HepG2 (cell line): ENCODE measurements around the gene TSKU. TPM values are rescaled to one million over a fixed set of nuclear protein-coding genes. Genes with fewer than 3 reads are reported as not detected.

Experiments
- ATAC-seq: fragments of 200-7000 bp; cut with Tn5 transposase; 3 replicates; pipeline ENCODE4 v1.9.1; 2020; ENCODE audit warnings: mild to moderate bottlenecking, moderate library complexity
- BruUV-seq: library from RNA; stranded (reverse); fragments of 400-500 nt; replicated peaks from 2 replicates; lab custom pipeline; 2021; lab: Mats Ljungman, UMichigan
- CTCF ChIA-PET: fragments of 300-600 bp; formaldehyde crosslinking; extraction: SDS; loops from one replicate; lab custom pipeline; 2021; ENCODE audit warnings: low total read pairs, inconsistent platforms, low intra/inter-chr PET ratio; lab: Yijun Ruan, JAX
- POLR2A ChIA-PET: fragments of 350-600 bp; sonication (Branson Sonifier 250); formaldehyde crosslinking; loops from one replicate; lab custom pipeline; 2020; ENCODE audit warnings: antibody characterized with exemption, inconsistent platforms; lab: Yijun Ruan, JAX
- DNase-seq: peaks from one replicate; pipeline ENCODE4 v3.0.0-alpha.2; 2015; ENCODE audit warnings: low spot score
- FAIRE-seq: peaks from 3 replicates; lab custom pipeline; 2011; peaks lifted over from hg19 to GRCh38; lab: Jason Lieb, UNC
- H2AFZ ChIP-seq: one replicate; pipeline ENCODE4 v1.6.1; 2011; ENCODE audit warnings: low read length, inconsistent platforms
- H3K27ac ChIP-seq: fragments of 300-600 bp; 3 replicates; pipeline ENCODE4 v1.8.0; 2011; ENCODE audit warnings: mixed run types, mild to moderate bottlenecking, mixed read lengths, low read length, inconsistent platforms; ENCODE audit not compliant: insufficient read depth; ENCODE audit errors: extremely low read length
- H3K27me3 ChIP-seq, 2 experiments: fragments of 200-600 bp in 1 of 2; 2 replicates in 1 of 2; 3 replicates in 1 of 2; pipeline versions ENCODE4 v1.6.0 to v1.8.0; 2011; ENCODE audit warnings: low read length in 2 of 2, mild to moderate bottlenecking in 2 of 2, moderate library complexity in 2 of 2, inconsistent platforms in 1 of 2; ENCODE audit not compliant: insufficient read depth in 2 of 2, control insufficient read depth in 1 of 2
- H3K36me3 ChIP-seq, 2 experiments: fragments of 200-600 bp in 1 of 2; replicated peaks in 1 of 2; 2 replicates in 1 of 2; 3 replicates in 1 of 2; pipeline versions ENCODE4 v1.5.1 to v1.8.0; 2011; ENCODE audit warnings: low read length in 2 of 2, inconsistent platforms in 1 of 2; ENCODE audit not compliant: insufficient read depth in 2 of 2, control insufficient read depth in 1 of 2
- H3K4me1 ChIP-seq: 2 replicates; pipeline ENCODE4 v1.5.1; 2012; ENCODE audit warnings: low read length, inconsistent platforms; ENCODE audit not compliant: insufficient read depth
- H3K4me2 ChIP-seq: 2 replicates; pipeline ENCODE4 v1.6.0; 2011; ENCODE audit warnings: low read depth, low read length, inconsistent platforms
- H3K4me3 ChIP-seq, 3 experiments: fragments of 200-600 bp in 1 of 3; sonication (generic), shearing (Covaris generic) in 1 of 3; replicated peaks in 1 of 3; 2 replicates each; pipeline ENCODE4 v1.5.1; 2011 to 2016; ENCODE audit warnings: low read length in 3 of 3, inconsistent platforms in 2 of 3, low read depth in 2 of 3, mild to moderate bottlenecking in 2 of 3, control low read depth in 1 of 3, mixed read lengths in 1 of 3; ENCODE audit not compliant: insufficient read depth in 1 of 3
- H3K79me2 ChIP-seq: one replicate; pipeline ENCODE4 v1.6.1; 2011; ENCODE audit warnings: low read length, inconsistent platforms; ENCODE audit not compliant: insufficient read depth
- H3K9ac ChIP-seq: 2 replicates; pipeline ENCODE4 v1.6.0; 2011; ENCODE audit warnings: mild to moderate bottlenecking, low read depth, low read length, inconsistent platforms; ENCODE audit not compliant: insufficient read depth
- H3K9me3 ChIP-seq: 2 replicates; pipeline ENCODE4 v1.5.1; 2012; ENCODE audit warnings: mild to moderate bottlenecking, low read length
- H4K20me1 ChIP-seq: 2 replicates; pipeline ENCODE4 v1.6.0; 2011; ENCODE audit warnings: inconsistent platforms, mild to moderate bottlenecking, low read length, moderate library complexity; ENCODE audit not compliant: insufficient read depth
- EZH2 ChIP-seq: conservative IDR thresholded peaks from 2 replicates; pipeline ENCODE4 v1.6.1; 2012; ENCODE audit warnings: mild to moderate bottlenecking, low read depth, low read length, moderate library complexity
- KMT2A ChIP-seq: sonication (generic); formaldehyde crosslinking; IDR thresholded peaks from 2 replicates; pipeline ENCODE4 v1.4.0; 2020; ENCODE audit warnings: missing genetic modification reagents
- KMT2B ChIP-seq: IDR thresholded peaks from 2 replicates; pipeline ENCODE4 v1.6.1; 2016; ENCODE audit warnings: missing genetic modification reagents, missing compliant biosample characterization
- MATR3 ChIP-seq: sonication (generic); formaldehyde crosslinking; IDR thresholded peaks from 2 replicates; pipeline ENCODE4 v1.4.0; 2020; ENCODE audit warnings: missing genetic modification reagents
- NBN ChIP-seq: fragments of 450-650 bp; conservative IDR thresholded peaks from 2 replicates; pipeline ENCODE4 v1.6.1; 2017
- NFE2L1 ChIP-seq: sonication (generic); formaldehyde crosslinking; IDR thresholded peaks from 2 replicates; pipeline ENCODE4 v1.4.0; 2020; ENCODE audit warnings: missing genetic modification reagents, mild to moderate bottlenecking, borderline replicate concordance
- NFKB2 ChIP-seq: sonication (generic); formaldehyde crosslinking; IDR thresholded peaks from 2 replicates; pipeline ENCODE4 v1.4.0; 2020; ENCODE audit warnings: missing genetic modification reagents, borderline replicate concordance
- ZFYVE20 ChIP-seq: sonication (generic); formaldehyde crosslinking; IDR thresholded peaks from 2 replicates; pipeline ENCODE4 v1.8.0; 2023; ENCODE audit warnings: low read depth, mild to moderate bottlenecking, moderate library complexity, missing genetic modification reagents, borderline replicate concordance
- ZNF160 ChIP-seq: sonication (generic); formaldehyde crosslinking; IDR thresholded peaks from 2 replicates; pipeline ENCODE4 v1.8.0; 2022; ENCODE audit warnings: mild to moderate bottlenecking, inconsistent platforms, missing genetic modification reagents
- ZNF33B ChIP-seq: sonication (generic); formaldehyde crosslinking; IDR thresholded peaks from 2 replicates; pipeline ENCODE4 v1.5.1; 2020; ENCODE audit warnings: mild to moderate bottlenecking, missing genetic modification reagents
- ZNF382 ChIP-seq: sonication (generic); formaldehyde crosslinking; IDR thresholded peaks from 2 replicates; pipeline ENCODE4 v1.5.0; 2020; ENCODE audit warnings: missing genetic modification reagents, mild to moderate bottlenecking, borderline replicate concordance
- ZNF441 ChIP-seq: sonication (generic); formaldehyde crosslinking; IDR thresholded peaks from 2 replicates; pipeline ENCODE4 v1.7.0; 2021; ENCODE audit warnings: missing genetic modification reagents, borderline replicate concordance
- ZNF501 ChIP-seq: sonication (generic); formaldehyde crosslinking; IDR thresholded peaks from 2 replicates; pipeline ENCODE4 v1.5.1; 2020; ENCODE audit warnings: mild to moderate bottlenecking, moderate library complexity, missing genetic modification reagents
- ZNF557 ChIP-seq: sonication (generic); formaldehyde crosslinking; IDR thresholded peaks from 2 replicates; pipeline ENCODE4 v1.4.0; 2020; ENCODE audit warnings: missing genetic modification reagents
- ZNF7 ChIP-seq: IDR thresholded peaks from 2 replicates; pipeline ENCODE4 v1.6.1; 2016; ENCODE audit warnings: missing biosample characterization, missing genetic modification reagents
- WGBS: methylation state at CpG from one replicate; pipeline ENCODE4 v1.1.6; 2017; ENCODE audit warnings: low lambda C conversion rate; 5-methylcytosine and 5-hydroxymethylcytosine counted together
- in situ Hi-C: cut with HindIII; loops from 2 replicates; pipeline ENCODE4 v1.10.0; 2017; ENCODE audit warnings: low pct_unique_long_range_greater_than_20kb; ENCODE audit not compliant: extremely low pct_ligation_motif_present
- intact Hi-C: fragments of 100-400 bp; cut with micrococcal nuclease; formaldehyde crosslinking; loops from one replicate; pipeline ENCODE4 v1.10.0; 2022; ENCODE audit not compliant: unreplicated experiment
- polyA plus RNA-seq, 8 experiments: library from polyadenylated mRNA; depleted of rRNA in 3 of 8; stranded (reverse) in 7 of 8; unstranded in 1 of 8; fragments of >200 nt; fragmentation: Illumina TruSeq in 4 of 8; extraction: Trizol in 4 of 8; gene quantifications; 2 replicates each; pipeline versions ENCODE4 v1.2.1 to v1.2.3, GENCODE V29; 2011 to 2016; ENCODE audit warnings: low read depth in 4 of 8, missing spikeins in 1 of 8, mixed read lengths in 1 of 8; ENCODE audit not compliant: insufficient read depth in 1 of 8
- total RNA-seq, 5 experiments: library from RNA; depleted of rRNA; stranded (reverse); fragments of >200 nt; fragmentation: Illumina TruSeq; extraction: Trizol; gene quantifications; 2 replicates each; pipeline ENCODE4 v1.2.3, GENCODE V29; 2016; ENCODE audit warnings: low read depth in 1 of 5

The TSKU gene
- total and polyA plus RNA-seq, 2 of the 13 experiments (the other 11 are each of a cell fraction or from before 2014, with no cell fraction given): 20.3 to 21.4 TPM

- TF ChIP-seq KMT2B (no peak), MATR3 (CRISPR knock-in tag) (no peak), ZNF7 (CRISPR knock-in tag) (no peak), ZNF382 (CRISPR knock-in tag) (no peak), ZNF501 (CRISPR knock-in tag) (no peak), KMT2A (no peak), EZH2 (no peak), ZNF160 (no peak), ZNF33B (CRISPR knock-in tag) (no peak), ZNF557 (no peak), NFE2L1 (CRISPR knock-in tag) (no peak), NBN (no peak), ZNF441 (no peak), ZFYVE20 (CRISPR knock-in tag) (no peak), NFKB2 (CRISPR knock-in tag) (no peak)
- no peak overlapping the region for H2AFZ ChIP-seq
- no peaks in the 10 kb centered on the region for H3K9me3 ChIP-seq
- ChIA-PET POLR2A (interaction anchor here (1.1 to 2.1 kb wide), 6 partner anchors 9 to 33 kb away, joined by 3 to 16 read pairs (median 7); partner anchors contain the start of gene TSKU), CTCF (interaction anchor here (0.7 kb wide), 1 partner anchor 68 kb away, joined by 3 read pairs; no protein-coding TSS in a partner anchor)
- H3K9ac ChIP-seq: no peak overlapping the region
- in situ Hi-C loops (no loop called here), intact Hi-C loops (loop anchor here (10.0 kb wide), 1 partner anchor 293 kb away; no protein-coding TSS in a partner anchor)
- H3K27ac ChIP-seq: no peak overlapping the region
- 46% methylated on average over 3 of the region's 3 CpGs for WGBS
- 0 out of 2 replicates have a peak, but pooled peaks cover 12% of the 10 kb centered on the region for H4K20me1 ChIP-seq
- FAIRE-seq (no peak), DNase-seq (no peak), ATAC-seq (no peak)
- H3K4me2 ChIP-seq: no peak overlapping the region
- 0 out of 5 replicates have a peak, but pooled peaks cover 0 to 10% of the 10 kb centered on the region in 2 experiments for H3K36me3 ChIP-seq
- peaks cover 56% of the 10 kb centered on the region for H3K4me1 ChIP-seq
- peaks cover 2 to 6% of the 10 kb centered on the region in 2 experiments; a peak in 2 of 5 replicates for H3K27me3 ChIP-seq
- no peak overlapping the region for H3K4me3 ChIP-seq
- no TSS peak for BruUV-seq
- H3K79me2 ChIP-seq: no peaks in the 10 kb centered on the region
Observed at GRCh38 chr11:76802151-76802550, 19.0 kb downstream of the TSKU start.
